ENCODE measurements around the gene SCRT2. TPM values are rescaled to one million over a fixed set of nuclear protein-coding genes. Genes with fewer than 3 reads are reported as not detected.

The SCRT2 gene
- total and polyA plus RNA-seq, 2 of the 8 experiments (the other 6 are each of a cell fraction or from before 2014, with no cell fraction given) = 0.12 to 0.34 TPM

- TF ChIP-seq, protein P1, sequence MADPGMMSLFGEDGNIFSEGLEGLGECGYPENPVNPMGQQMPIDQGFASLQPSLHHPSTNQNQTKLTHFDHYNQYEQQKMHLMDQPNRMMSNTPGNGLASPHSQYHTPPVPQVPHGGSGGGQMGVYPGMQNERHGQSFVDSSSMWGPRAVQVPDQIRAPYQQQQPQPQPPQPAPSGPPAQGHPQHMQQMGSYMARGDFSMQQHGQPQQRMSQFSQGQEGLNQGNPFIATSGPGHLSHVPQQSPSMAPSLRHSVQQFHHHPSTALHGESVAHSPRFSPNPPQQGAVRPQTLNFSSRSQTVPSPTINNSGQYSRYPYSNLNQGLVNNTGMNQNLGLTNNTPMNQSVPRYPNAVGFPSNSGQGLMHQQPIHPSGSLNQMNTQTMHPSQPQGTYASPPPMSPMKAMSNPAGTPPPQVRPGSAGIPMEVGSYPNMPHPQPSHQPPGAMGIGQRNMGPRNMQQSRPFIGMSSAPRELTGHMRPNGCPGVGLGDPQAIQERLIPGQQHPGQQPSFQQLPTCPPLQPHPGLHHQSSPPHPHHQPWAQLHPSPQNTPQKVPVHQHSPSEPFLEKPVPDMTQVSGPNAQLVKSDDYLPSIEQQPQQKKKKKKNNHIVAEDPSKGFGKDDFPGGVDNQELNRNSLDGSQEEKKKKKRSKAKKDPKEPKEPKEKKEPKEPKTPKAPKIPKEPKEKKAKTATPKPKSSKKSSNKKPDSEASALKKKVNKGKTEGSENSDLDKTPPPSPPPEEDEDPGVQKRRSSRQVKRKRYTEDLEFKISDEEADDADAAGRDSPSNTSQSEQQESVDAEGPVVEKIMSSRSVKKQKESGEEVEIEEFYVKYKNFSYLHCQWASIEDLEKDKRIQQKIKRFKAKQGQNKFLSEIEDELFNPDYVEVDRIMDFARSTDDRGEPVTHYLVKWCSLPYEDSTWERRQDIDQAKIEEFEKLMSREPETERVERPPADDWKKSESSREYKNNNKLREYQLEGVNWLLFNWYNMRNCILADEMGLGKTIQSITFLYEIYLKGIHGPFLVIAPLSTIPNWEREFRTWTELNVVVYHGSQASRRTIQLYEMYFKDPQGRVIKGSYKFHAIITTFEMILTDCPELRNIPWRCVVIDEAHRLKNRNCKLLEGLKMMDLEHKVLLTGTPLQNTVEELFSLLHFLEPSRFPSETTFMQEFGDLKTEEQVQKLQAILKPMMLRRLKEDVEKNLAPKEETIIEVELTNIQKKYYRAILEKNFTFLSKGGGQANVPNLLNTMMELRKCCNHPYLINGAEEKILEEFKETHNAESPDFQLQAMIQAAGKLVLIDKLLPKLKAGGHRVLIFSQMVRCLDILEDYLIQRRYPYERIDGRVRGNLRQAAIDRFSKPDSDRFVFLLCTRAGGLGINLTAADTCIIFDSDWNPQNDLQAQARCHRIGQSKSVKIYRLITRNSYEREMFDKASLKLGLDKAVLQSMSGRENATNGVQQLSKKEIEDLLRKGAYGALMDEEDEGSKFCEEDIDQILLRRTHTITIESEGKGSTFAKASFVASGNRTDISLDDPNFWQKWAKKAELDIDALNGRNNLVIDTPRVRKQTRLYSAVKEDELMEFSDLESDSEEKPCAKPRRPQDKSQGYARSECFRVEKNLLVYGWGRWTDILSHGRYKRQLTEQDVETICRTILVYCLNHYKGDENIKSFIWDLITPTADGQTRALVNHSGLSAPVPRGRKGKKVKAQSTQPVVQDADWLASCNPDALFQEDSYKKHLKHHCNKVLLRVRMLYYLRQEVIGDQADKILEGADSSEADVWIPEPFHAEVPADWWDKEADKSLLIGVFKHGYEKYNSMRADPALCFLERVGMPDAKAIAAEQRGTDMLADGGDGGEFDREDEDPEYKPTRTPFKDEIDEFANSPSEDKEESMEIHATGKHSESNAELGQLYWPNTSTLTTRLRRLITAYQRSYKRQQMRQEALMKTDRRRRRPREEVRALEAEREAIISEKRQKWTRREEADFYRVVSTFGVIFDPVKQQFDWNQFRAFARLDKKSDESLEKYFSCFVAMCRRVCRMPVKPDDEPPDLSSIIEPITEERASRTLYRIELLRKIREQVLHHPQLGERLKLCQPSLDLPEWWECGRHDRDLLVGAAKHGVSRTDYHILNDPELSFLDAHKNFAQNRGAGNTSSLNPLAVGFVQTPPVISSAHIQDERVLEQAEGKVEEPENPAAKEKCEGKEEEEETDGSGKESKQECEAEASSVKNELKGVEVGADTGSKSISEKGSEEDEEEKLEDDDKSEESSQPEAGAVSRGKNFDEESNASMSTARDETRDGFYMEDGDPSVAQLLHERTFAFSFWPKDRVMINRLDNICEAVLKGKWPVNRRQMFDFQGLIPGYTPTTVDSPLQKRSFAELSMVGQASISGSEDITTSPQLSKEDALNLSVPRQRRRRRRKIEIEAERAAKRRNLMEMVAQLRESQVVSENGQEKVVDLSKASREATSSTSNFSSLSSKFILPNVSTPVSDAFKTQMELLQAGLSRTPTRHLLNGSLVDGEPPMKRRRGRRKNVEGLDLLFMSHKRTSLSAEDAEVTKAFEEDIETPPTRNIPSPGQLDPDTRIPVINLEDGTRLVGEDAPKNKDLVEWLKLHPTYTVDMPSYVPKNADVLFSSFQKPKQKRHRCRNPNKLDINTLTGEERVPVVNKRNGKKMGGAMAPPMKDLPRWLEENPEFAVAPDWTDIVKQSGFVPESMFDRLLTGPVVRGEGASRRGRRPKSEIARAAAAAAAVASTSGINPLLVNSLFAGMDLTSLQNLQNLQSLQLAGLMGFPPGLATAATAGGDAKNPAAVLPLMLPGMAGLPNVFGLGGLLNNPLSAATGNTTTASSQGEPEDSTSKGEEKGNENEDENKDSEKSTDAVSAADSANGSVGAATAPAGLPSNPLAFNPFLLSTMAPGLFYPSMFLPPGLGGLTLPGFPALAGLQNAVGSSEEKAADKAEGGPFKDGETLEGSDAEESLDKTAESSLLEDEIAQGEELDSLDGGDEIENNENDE (IDR thresholded peaks at IDR 0.05; ENCODE audit: insufficient replicate concordance, low read length) = no peak
- TF ChIP-seq POLR2AphosphoS5 (IDR thresholded peaks at IDR 0.05; ENCODE audit: low read depth, low read length) = no peak
- no peak for TF ChIP-seq SAP30 (IDR thresholded peaks at IDR 0.05; ENCODE audit: insufficient read depth, insufficient replicate concordance, low read length)
- no peak for TF ChIP-seq RNF2 (IDR thresholded peaks at IDR 0.05; ENCODE audit: borderline replicate concordance, low read depth, low read length, missing control alignments, poor library complexity, severe bottlenecking)
- TF ChIP-seq RXRA (IDR thresholded peaks at IDR 0.05; ENCODE audit: insufficient read depth, low read depth, low read length) = no peak
- no peak for TF ChIP-seq SUZ12 (IDR thresholded peaks at IDR 0.05; ENCODE audit: low read length)
- TF ChIP-seq TBP (IDR thresholded peaks at IDR 0.05; ENCODE audit: low read depth, low read length) = no peak
- no peak for TF ChIP-seq SIRT6 (IDR thresholded peaks at IDR 0.05; ENCODE audit: low read length)
- no peak for TF ChIP-seq MAFK (IDR thresholded peaks at IDR 0.05; ENCODE audit: low read depth, low read length)
- no peak for TF ChIP-seq ATF3 (IDR thresholded peaks at IDR 0.05; ENCODE audit: insufficient read depth, low read depth, low read length)
- TF ChIP-seq SRF (IDR thresholded peaks at IDR 0.05; ENCODE audit: low read depth, low read length) = no peak
- TF ChIP-seq SP4 (IDR thresholded peaks at IDR 0.05; ENCODE audit: low read length) = no peak
Measured at GRCh38 chr20:665276-665675, 10.3 kb downstream of the SCRT2 start (continued).
